A673 (cell line): ENCODE data around the gene KREMEN1. TPM values are rescaled to one million over a fixed set of nuclear protein-coding genes. Genes with fewer than 3 reads are reported as not detected.

Source experiments
- BruUV-seq: library from RNA; stranded (reverse); fragments of 400-500 nt; replicated peaks from 2 replicates; lab custom pipeline; 2021; lab: Mats Ljungman, UMichigan
- CTCF ChIA-PET: fragments of 300-600 bp; sonication (Branson Sonifier 250); formaldehyde crosslinking; loops from one replicate; lab custom pipeline; 2022; ENCODE audit warnings: antibody characterized with exemption; lab: Charles Lee
- POLR2A ChIA-PET: fragments of 300-600 bp; sonication (Branson Sonifier 250); formaldehyde crosslinking; loops from one replicate; lab custom pipeline; 2022; ENCODE audit warnings: antibody characterized with exemption; ENCODE audit not compliant: low non-redundant PET; lab: Charles Lee
- DNase-seq: peaks from one replicate; pipeline ENCODE4 v3.0.0-alpha.2; 2015; ENCODE audit warnings: low spot score
- H3K27ac ChIP-seq: fragments of 200-600 bp; sonication (generic); 2 replicates; pipeline ENCODE4 v1.5.1; 2016; ENCODE audit warnings: mixed run types, low read depth, mild to moderate bottlenecking, mixed read lengths, antibody characterized with exemption, low read length; ENCODE audit not compliant: poor library complexity, severe bottlenecking
- H3K27me3 ChIP-seq: fragments of 200-600 bp; sonication (generic); replicated peaks from 2 replicates; pipeline ENCODE4 v1.6.1; 2017; ENCODE audit warnings: mixed run types, low read depth, mild to moderate bottlenecking, mixed read lengths, antibody characterized with exemption, low read length; ENCODE audit not compliant: insufficient read depth, poor library complexity
- H3K36me3 ChIP-seq: fragments of 200-600 bp; sonication (generic); 2 replicates; pipeline ENCODE4 v1.6.1; 2016; ENCODE audit warnings: mixed run types, mild to moderate bottlenecking, mixed read lengths, antibody characterized with exemption, low read length; ENCODE audit not compliant: insufficient read depth, poor library complexity, severe bottlenecking
- H3K4me1 ChIP-seq: fragments of 200-600 bp; sonication (generic); 2 replicates; pipeline ENCODE4 v1.6.1; 2017; ENCODE audit warnings: mixed run types, mild to moderate bottlenecking, mixed read lengths, antibody characterized with exemption, low read length; ENCODE audit not compliant: insufficient read depth, poor library complexity, severe bottlenecking
- H3K4me3 ChIP-seq: fragments of 200-600 bp; sonication (generic); 2 replicates; pipeline ENCODE4 v1.5.1; 2016; ENCODE audit warnings: low read depth, mixed run types, mild to moderate bottlenecking, mixed read lengths, low read length; ENCODE audit not compliant: poor library complexity, severe bottlenecking
- H3K9me3 ChIP-seq: fragments of 200-600 bp; sonication (generic); 2 replicates; pipeline ENCODE4 v1.6.1; 2016; ENCODE audit warnings: mixed run types, low read depth, mild to moderate bottlenecking, mixed read lengths, antibody characterized with exemption, low read length; ENCODE audit not compliant: poor library complexity, severe bottlenecking
- EZH2 ChIP-seq: fragments of 200-600 bp; sonication (generic); IDR thresholded peaks from 2 replicates; pipeline ENCODE4 v1.6.1; 2017; ENCODE audit warnings: borderline replicate concordance, low read depth, mild to moderate bottlenecking, mixed read lengths, antibody characterized with exemption, low read length; ENCODE audit not compliant: poor library complexity, severe bottlenecking
- intact Hi-C: fragments of 100-400 bp; cut with micrococcal nuclease; formaldehyde crosslinking; loops from one replicate; pipeline ENCODE4 v1.10.0; 2022; ENCODE audit not compliant: unreplicated experiment
- total RNA-seq: library from RNA; stranded (reverse); gene quantifications from 2 replicates; pipeline ENCODE4 v1.2.3, GENCODE V29; 2021
- TF ChIP-seq, protein P1 (sequence below): fragments of 300-800, 200-600 bp; sonication (generic); conservative IDR thresholded peaks from 2 replicates; pipeline ENCODE4 v1.5.1; 2017; ENCODE audit warnings: low read depth, mild to moderate bottlenecking, antibody characterized with exemption, low read length, moderate library complexity, mixed read lengths

The KREMEN1 gene
- total RNA-seq, 1 experiment from 2014 or later = 4.2 TPM

GRCh38 chr22:29206372-29207242 lies 133.8 kb downstream of the KREMEN1 start:
- ChIA-PET POLR2A (no interaction called here), CTCF (interaction anchor here (1.1 kb wide), 1 partner anchor 39 kb away, joined by 4 read pairs; no protein-coding TSS in a partner anchor)
- H3K9me3 ChIP-seq = no peaks in the 10 kb centered on the region
- H3K36me3 ChIP-seq = no peaks in the 10 kb centered on the region
- H3K27me3 ChIP-seq = no peaks in the 10 kb centered on the region
- no peak overlapping the region for H3K27ac ChIP-seq
- no peak for TF ChIP-seq EZH2
- TF ChIP-seq, protein P1, sequence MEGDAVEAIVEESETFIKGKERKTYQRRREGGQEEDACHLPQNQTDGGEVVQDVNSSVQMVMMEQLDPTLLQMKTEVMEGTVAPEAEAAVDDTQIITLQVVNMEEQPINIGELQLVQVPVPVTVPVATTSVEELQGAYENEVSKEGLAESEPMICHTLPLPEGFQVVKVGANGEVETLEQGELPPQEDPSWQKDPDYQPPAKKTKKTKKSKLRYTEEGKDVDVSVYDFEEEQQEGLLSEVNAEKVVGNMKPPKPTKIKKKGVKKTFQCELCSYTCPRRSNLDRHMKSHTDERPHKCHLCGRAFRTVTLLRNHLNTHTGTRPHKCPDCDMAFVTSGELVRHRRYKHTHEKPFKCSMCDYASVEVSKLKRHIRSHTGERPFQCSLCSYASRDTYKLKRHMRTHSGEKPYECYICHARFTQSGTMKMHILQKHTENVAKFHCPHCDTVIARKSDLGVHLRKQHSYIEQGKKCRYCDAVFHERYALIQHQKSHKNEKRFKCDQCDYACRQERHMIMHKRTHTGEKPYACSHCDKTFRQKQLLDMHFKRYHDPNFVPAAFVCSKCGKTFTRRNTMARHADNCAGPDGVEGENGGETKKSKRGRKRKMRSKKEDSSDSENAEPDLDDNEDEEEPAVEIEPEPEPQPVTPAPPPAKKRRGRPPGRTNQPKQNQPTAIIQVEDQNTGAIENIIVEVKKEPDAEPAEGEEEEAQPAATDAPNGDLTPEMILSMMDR = no peak
- peaks cover 19% of the 10 kb centered on the region for H3K4me1 ChIP-seq
- peak overlapping the region; percentile 42 for H3K4me3 ChIP-seq
- no TSS peak for BruUV-seq
- intact Hi-C loops = no loop called here
- DNase-seq = no peak

DNA sequence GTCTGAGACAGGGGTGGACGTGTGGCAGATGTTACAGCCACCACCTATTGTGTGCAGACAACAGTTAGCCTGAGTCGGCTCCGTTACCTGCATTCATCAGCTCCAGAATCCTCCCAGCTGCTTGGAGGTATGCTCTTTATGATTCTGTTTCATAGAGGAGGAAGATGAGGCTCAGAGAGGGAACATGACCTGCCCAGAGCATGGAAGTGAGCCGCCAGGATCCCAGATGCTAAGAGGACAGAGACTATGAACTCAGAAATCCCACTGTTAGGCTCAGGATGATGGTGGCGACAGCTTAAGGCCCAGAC lies 134.4 kb downstream of the KREMEN1 start:
- intact Hi-C loops = no loop called here
- no peak for TF ChIP-seq EZH2
- TF ChIP-seq, protein P1 = no peak
- Histone ChIP-seq H3K4me3 (no peak overlapping the region), H3K9me3 (no peaks in the 10 kb centered on the region), H3K36me3 (no peaks in the 10 kb centered on the region), H3K27me3 (no peaks in the 10 kb centered on the region), H3K4me1 (peaks cover 14% of the 10 kb centered on the region), H3K27ac (no peak overlapping the region)
- POLR2A ChIA-PET = no interaction called here
- CTCF ChIA-PET = no interaction called here
- DNase-seq = no peak
- no TSS peak for BruUV-seq

DNA sequence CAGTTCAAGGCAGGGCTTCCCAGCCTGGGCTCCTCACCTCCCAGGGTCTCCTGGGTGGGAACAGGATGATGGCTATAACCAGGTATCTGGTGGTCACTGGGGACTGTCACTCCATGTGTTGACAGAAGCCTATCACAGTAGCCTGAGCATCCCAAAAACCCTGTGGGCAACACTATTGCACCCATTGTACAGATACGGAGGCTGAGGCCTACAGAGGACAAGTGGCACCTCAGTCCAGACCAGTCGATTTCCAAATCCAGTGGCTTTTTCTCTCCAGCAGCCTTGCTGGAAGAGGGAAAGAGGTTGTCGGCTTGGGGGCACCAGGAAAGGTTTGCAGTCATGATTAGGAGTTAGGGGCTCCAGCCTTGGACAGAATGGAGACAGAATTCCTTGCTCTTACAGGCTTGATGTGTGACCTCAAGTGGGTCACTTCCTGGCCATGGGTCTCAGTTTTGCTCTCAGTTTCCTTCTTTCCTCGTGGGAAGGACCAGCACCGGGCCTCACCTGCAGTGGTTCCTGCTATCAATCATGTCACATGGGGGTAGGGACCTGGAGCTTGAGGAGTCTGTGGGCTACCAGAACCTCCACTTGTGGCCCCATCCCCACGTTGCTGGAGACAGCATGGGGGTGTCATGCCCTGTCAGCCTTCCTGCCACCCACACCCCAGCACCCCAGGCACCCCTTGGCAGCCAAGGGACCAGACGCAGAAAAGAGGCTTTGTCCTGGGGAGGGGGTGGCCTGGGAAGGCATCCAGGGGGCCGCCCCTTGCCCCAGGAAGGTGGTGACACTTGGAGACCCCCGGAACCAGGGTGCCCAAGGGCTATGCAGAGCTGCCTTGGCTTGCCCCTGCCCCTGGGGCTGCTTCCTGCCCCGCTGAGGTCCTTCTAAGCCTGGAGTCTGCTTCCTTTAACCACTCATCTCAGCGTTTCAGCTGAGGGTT lies 135.0 kb downstream of the KREMEN1 start:
- TF ChIP-seq, protein P1 = no peak
- no peak for TF ChIP-seq EZH2
- no peaks in the 10 kb centered on the region for H3K27me3 ChIP-seq
- H3K27ac ChIP-seq = no peak overlapping the region
- ChIA-PET CTCF (no interaction called here), POLR2A (no interaction called here)
- intact Hi-C loops = no loop called here
- no peak overlapping the region for H3K4me3 ChIP-seq
- DNase-seq = no peak
- BruUV-seq = no TSS peak
- H3K9me3 ChIP-seq = no peaks in the 10 kb centered on the region
- no peaks in the 10 kb centered on the region for H3K36me3 ChIP-seq
- peaks cover 7% of the 10 kb centered on the region for H3K4me1 ChIP-seq
